Adrenal gland (tissue), 5 donors: ENCODE measurements around the gene DROSHA.

ENCODE experiments used
- CTCF ChIP-seq, 6 experiments: fragments of 450-650 bp in 4 of 6; fragments of 200-600 bp in 2 of 6; sonication (generic) in 1 of 6; IDR thresholded peaks; 1 replicate in 5 of 6; 2 replicates in 1 of 6; pipeline versions ENCODE4 v1.5.1 to v1.8.0; 2016 to 2021; ENCODE audit warnings: antibody characterized with exemption in 6 of 6, mild to moderate bottlenecking in 2 of 6, moderate library complexity in 1 of 6
- POLR2A ChIP-seq, 2 donors: fragments of 450-650 bp; IDR thresholded peaks; one replicate each; pipeline ENCODE4 v1.6.1; 2017; ENCODE audit warnings: antibody characterized with exemption in 2 of 2, mild to moderate bottlenecking in 2 of 2, moderate library complexity in 1 of 2
- donor health status: DM: no; HTN: no; CAD: no.

DNA sequence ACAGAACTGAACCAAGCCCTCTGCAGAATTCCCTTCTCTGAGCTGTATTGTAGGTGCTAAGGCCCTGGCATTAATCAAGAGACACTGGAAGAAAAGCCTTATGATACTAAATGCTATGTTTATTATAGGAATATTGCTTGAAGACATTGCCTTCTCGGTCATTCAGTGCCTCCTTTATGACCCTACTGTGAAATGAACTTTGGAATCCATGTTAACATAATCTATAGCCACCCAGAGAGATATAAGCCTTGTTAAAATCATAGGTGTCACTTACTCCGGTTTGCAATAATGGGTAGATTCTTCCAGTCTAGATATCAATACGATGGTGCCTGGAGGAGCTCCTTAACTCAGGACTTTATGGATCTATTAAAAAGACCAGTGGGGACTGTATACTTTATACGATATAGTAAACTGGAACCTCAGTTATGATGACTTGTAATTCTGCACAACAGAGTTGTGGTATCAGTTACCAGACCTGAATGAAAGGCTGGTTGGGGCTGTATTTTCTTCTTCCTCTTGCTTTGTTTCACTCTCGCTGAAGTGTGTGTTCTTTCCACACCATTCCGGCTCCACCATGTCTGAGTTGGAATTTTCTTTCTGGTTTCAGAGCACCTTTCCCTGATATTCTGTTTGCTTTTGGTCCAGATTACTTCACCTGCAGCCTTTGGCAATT lies 154.5 kb downstream of the DROSHA start:
- TF ChIP-seq CTCF (IDR thresholded peaks at IDR 0.05) (no peak), POLR2A (IDR thresholded peaks at IDR 0.05) (no peak)
